Lung (tissue), 12 donors: ENCODE data around the gene TBPL1. TPM values are rescaled to one million over a fixed set of nuclear protein-coding genes. Genes with fewer than 3 reads are reported as not detected.
A peak's percentile ranks its signal among the peaks of the same experiment; 100 is the strongest.

ENCODE experiments used
- ATAC-seq: fragments of 200-7000 bp; cut with Tn5 transposase; one replicate; pipeline ENCODE4 v1.9.1; 2020; ENCODE audit warnings: moderate number of reproducible peaks; ENCODE audit not compliant: insufficient read depth, low FRiP score
- DNase-seq, 3 donors: peaks; one replicate each; pipeline ENCODE4 v3.0.0-alpha.2; 2013 to 2017
- H3K27ac ChIP-seq, 2 donors: one replicate each; pipeline ENCODE4 v1.5.1; 2013; ENCODE audit warnings: mild to moderate bottlenecking in 2 of 2, moderate library complexity in 2 of 2, control low read depth in 1 of 2, inconsistent platforms in 1 of 2, low read depth in 1 of 2, low read length in 1 of 2
- H3K27me3 ChIP-seq, 3 donors: one replicate each; pipeline ENCODE4 v1.5.1; 2013; ENCODE audit warnings: low read length in 2 of 3; ENCODE audit not compliant: control insufficient read depth in 3 of 3, insufficient read depth in 3 of 3
- H3K36me3 ChIP-seq, 4 donors: one replicate each; pipeline ENCODE4 v1.5.1; 2013; ENCODE audit warnings: low read length in 4 of 4, mild to moderate bottlenecking in 1 of 4, moderate library complexity in 1 of 4; ENCODE audit not compliant: control insufficient read depth in 4 of 4, insufficient read depth in 4 of 4
- H3K4me1 ChIP-seq, 5 donors: one replicate each; pipeline ENCODE4 v1.5.1; 2013; ENCODE audit warnings: low read length in 5 of 5, mild to moderate bottlenecking in 2 of 5, moderate library complexity in 1 of 5; ENCODE audit not compliant: control insufficient read depth in 5 of 5, insufficient read depth in 5 of 5
- H3K4me3 ChIP-seq: one replicate; pipeline ENCODE4 v1.5.1; 2013; ENCODE audit warnings: mild to moderate bottlenecking, control low read depth, moderate library complexity
- H3K9ac ChIP-seq, 2 donors: one replicate each; pipeline ENCODE4 v1.5.1; 2013; ENCODE audit warnings: low read length in 2 of 2, control low read depth in 1 of 2; ENCODE audit not compliant: insufficient read depth in 1 of 2
- H3K9me3 ChIP-seq, 4 donors: one replicate each; pipeline ENCODE4 v1.5.1; 2013; ENCODE audit warnings: low read length in 3 of 4, mild to moderate bottlenecking in 1 of 4, moderate library complexity in 1 of 4; ENCODE audit not compliant: control insufficient read depth in 4 of 4, insufficient read depth in 3 of 4
- WGBS, 2 donors: extraction: QIAGEN DNeasy Blood & Tissue Kit; methylation state at CpG; one replicate each; pipeline ENCODE4 v1.1.7; 2013; 5-methylcytosine and 5-hydroxymethylcytosine counted together
- polyA plus RNA-seq, 2 donors: library from polyadenylated mRNA; stranded (reverse); fragments of 200-250 nt; gene quantifications; one replicate each; pipeline ENCODE4 v1.2.1, GENCODE V29; 2013
- total RNA-seq, 2 donors: library from RNA; depleted of rRNA in 1 of 2; stranded (reverse); fragments of >200 nt in 1 of 2; gene quantifications; one replicate each; pipeline ENCODE4 v1.2.1, GENCODE V29; 2014 to 2021
- TF ChIP-seq, protein P1 (sequence below): IDR thresholded peaks from 2 replicates; pipeline ENCODE4 v1.5.1; 2012; ENCODE audit warnings: mild to moderate bottlenecking; ENCODE audit errors: control extremely low read depth, extremely low read depth
- donor health status: control.
- donor health status: control.
- donor health status: Bipolar disorder and iron deficiency.
- donor health status: healthy.
- donor health status: DM: yes; HTN: yes; CAD: no.

TBPL1 gene
- total and polyA plus RNA-seq, 4 donors = 20.4 to 31.3 (median 23.0) TPM

DNA sequence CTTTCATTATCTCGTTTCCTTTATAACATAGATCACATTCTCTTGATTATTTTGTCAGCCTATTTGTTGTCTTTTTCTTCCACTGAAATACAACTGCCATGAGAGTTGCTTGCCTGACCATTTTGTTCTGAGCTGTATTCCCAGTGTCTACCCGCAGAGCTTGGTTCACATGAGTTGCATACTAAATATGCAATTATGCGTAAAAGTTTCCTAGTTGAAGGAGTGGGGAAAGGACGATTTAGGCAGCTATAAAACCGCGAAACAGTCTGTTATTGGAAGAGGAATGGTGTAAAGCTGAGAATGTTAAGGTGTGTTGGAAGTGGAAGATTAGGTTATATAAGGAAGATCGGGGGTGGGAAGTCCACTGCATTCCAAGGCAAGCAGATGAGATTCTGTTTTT, 8.8 kb downstream of the TBPL1 start:
- Histone ChIP-seq H3K27me3 (no peaks in the 10 kb centered on the region), H3K9me3 (no peaks in the 10 kb centered on the region), H3K27ac (no peak overlapping the region), H3K4me1 (peaks cover 0 to 15% (median 7%) of the 10 kb centered on the region in 5 donors), H3K36me3 (peaks cover 0 to 2% (median 0%) of the 10 kb centered on the region in 4 donors), H3K4me3 (no peak overlapping the region), H3K9ac (no peak overlapping the region)
- no peak for DNase-seq
- TF ChIP-seq, protein P1, sequence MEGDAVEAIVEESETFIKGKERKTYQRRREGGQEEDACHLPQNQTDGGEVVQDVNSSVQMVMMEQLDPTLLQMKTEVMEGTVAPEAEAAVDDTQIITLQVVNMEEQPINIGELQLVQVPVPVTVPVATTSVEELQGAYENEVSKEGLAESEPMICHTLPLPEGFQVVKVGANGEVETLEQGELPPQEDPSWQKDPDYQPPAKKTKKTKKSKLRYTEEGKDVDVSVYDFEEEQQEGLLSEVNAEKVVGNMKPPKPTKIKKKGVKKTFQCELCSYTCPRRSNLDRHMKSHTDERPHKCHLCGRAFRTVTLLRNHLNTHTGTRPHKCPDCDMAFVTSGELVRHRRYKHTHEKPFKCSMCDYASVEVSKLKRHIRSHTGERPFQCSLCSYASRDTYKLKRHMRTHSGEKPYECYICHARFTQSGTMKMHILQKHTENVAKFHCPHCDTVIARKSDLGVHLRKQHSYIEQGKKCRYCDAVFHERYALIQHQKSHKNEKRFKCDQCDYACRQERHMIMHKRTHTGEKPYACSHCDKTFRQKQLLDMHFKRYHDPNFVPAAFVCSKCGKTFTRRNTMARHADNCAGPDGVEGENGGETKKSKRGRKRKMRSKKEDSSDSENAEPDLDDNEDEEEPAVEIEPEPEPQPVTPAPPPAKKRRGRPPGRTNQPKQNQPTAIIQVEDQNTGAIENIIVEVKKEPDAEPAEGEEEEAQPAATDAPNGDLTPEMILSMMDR = no peak
- WGBS, 2 donors = 91 to 92% methylated on average over 7 of the region's 7 CpGs
- no peak for ATAC-seq

DNA sequence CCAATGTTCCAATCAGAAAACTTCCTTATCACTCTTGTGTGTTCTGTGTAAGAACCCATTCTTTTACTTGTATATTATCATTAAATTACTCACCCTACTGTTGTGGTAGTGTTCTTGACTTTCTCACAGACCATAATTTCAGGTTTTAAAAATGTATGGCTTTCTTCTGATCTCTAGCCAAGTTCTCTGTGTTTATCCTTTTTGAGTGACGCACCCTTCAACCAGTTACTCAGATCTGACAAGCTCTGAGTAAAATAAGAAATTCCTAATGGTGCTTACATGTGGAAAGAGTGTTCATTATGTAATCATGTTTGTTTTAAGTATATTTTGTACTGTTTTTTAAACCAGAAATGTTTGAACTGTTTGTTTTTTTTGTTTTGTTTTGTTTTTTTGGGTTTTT, 11.0 kb downstream of the TBPL1 start:
- peak in 2 of 3 donors; percentile 35 to 61 for DNase-seq
- H3K9ac ChIP-seq = no peak overlapping the region
- peaks cover 0 to 3% (median 0%) of the 10 kb centered on the region in 4 donors for H3K36me3 ChIP-seq
- ATAC-seq = no peak
- WGBS, 2 donors = 53 to 74% methylated on average over 1 of the region's 1 CpG
- H3K4me1 ChIP-seq = peaks cover 0 to 6% (median 4%) of the 10 kb centered on the region in 5 donors
- H3K27me3 ChIP-seq = no peaks in the 10 kb centered on the region
- TF ChIP-seq, protein P1 = no peak
- no peaks in the 10 kb centered on the region for H3K9me3 ChIP-seq
- no peak overlapping the region for H3K4me3 ChIP-seq
- H3K27ac ChIP-seq = no peak overlapping the region

DNA sequence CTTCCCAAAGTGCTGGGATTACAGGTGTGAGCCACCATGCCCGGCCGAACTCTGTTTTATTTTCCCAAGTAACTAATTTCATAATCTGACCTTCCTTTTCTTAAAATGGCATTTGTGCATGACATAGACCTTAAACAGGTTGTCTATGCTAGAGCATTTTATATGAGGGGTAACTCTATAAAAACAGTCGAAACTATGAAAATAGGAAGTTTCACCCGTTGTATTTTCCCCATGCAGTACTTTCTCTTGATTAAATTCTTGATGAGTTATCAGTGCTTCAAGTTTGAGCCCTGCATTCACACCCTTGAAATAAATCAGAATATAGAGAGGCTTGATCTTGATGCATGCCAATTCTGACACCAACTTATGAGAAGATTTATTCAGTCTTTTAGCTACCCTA, 11.7 kb downstream of the TBPL1 start:
- TF ChIP-seq, protein P1 = no peak
- Histone ChIP-seq H3K4me1 (peaks cover 0 to 6% (median 3%) of the 10 kb centered on the region in 5 donors), H3K9me3 (no peaks in the 10 kb centered on the region), H3K4me3 (no peak overlapping the region), H3K36me3 (peaks cover 0 to 3% (median 0%) of the 10 kb centered on the region in 4 donors), H3K27me3 (no peaks in the 10 kb centered on the region), H3K27ac (no peak overlapping the region), H3K9ac (no peak overlapping the region)
- DNase-seq (no peak), ATAC-seq (no peak)
- WGBS, 2 donors = 85 to 87% methylated on average over 4 of the region's 4 CpGs

DNA sequence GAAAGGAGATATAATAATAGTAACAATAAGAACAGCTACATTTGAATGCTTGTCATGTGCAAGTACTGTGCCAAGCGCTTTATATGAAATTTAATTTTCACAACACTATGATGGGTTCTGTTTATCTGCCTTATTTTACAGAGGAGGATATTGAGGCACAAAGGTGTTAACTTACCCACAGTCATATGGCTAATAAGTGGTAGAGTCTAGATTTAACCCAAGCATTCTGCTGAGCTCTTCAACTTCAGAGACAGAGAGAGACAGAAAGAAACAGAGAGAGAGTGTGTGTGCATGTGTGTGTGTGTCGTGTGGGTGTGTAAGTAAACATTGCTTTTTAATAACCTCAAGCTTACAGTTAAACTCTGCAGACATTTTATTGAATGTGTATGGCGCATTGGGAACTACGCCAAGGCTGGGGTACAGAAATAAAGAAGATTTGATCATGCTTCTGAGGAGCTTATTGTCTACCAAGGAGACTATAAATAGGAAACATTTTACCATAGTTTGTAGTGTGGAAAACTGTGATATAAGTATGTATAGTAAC, 12.9 kb downstream of the TBPL1 start:
- no peaks in the 10 kb centered on the region for H3K27me3 ChIP-seq
- TF ChIP-seq, protein P1 = no peak
- no peak overlapping the region for H3K27ac ChIP-seq
- WGBS, 2 donors = 86% methylated on average over 4 of the region's 4 CpGs
- H3K4me3 ChIP-seq = no peak overlapping the region
- peaks cover 0 to 6% (median 3%) of the 10 kb centered on the region in 5 donors for H3K4me1 ChIP-seq
- DNase-seq (peak; percentile 15 to 40 (median 38)), ATAC-seq (no peak)
- no peaks in the 10 kb centered on the region for H3K9me3 ChIP-seq
- H3K36me3 ChIP-seq = peaks cover 0 to 3% (median 0%) of the 10 kb centered on the region in 4 donors
- H3K9ac ChIP-seq = no peak overlapping the region
